ENCODE results near the gene EXOSC9.

DNA sequence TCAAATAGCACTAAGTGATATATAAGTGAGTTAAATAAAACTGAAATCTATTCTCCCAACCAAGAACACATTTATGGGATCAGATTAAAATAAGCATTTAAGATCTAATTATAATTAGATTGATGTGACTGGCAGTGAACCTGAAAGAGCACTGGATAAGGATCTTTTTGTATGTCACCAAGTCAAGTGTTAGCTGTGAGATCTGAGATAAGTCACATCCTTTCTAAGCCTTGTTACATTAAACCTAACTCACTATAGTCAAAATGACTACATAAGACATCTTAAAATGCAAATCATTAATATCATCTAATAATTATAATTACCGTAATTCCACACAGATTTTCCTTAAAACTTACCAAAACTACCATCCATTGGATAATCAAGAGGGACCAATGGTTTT lies 20.9 kb downstream of the EXOSC9 start:
- TF ChIP-seq EZH2 (IDR thresholded peaks at IDR 0.05; ENCODE audit: borderline replicate concordance, low read length), result no peak
- TF ChIP-seq, protein P1, sequence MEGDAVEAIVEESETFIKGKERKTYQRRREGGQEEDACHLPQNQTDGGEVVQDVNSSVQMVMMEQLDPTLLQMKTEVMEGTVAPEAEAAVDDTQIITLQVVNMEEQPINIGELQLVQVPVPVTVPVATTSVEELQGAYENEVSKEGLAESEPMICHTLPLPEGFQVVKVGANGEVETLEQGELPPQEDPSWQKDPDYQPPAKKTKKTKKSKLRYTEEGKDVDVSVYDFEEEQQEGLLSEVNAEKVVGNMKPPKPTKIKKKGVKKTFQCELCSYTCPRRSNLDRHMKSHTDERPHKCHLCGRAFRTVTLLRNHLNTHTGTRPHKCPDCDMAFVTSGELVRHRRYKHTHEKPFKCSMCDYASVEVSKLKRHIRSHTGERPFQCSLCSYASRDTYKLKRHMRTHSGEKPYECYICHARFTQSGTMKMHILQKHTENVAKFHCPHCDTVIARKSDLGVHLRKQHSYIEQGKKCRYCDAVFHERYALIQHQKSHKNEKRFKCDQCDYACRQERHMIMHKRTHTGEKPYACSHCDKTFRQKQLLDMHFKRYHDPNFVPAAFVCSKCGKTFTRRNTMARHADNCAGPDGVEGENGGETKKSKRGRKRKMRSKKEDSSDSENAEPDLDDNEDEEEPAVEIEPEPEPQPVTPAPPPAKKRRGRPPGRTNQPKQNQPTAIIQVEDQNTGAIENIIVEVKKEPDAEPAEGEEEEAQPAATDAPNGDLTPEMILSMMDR (conservative IDR thresholded peaks at IDR 0.05 in 1 of 2, IDR thresholded peaks at IDR 0.05 in 1 of 2; ENCODE audit: extremely low read depth in 1 of 2, insufficient read depth in 1 of 2, low read depth in 1 of 2, low read length in 2 of 2), result no peak

Data from mammary epithelial cell (primary cell).